Nephron (organoid): ENCODE measurements around the gene PLD1.

ENCODE experiments used
- H3K27ac Mint-ChIP-seq, 3 experiments: 2 replicates each; pipeline ENCODE4 v1.8.0; 2020; ENCODE audit warnings: mixed read lengths in 3 of 3, mild to moderate bottlenecking in 2 of 3, moderate library complexity in 1 of 3
- H3K27me3 Mint-ChIP-seq: 2 replicates; pipeline ENCODE4 v1.8.0; 2021; ENCODE audit warnings: low read depth, mild to moderate bottlenecking, moderate library complexity, mixed read lengths
- H3K36me3 Mint-ChIP-seq: 2 replicates; pipeline ENCODE4 v1.8.0; 2020; ENCODE audit warnings: low read depth, mixed read lengths
- H3K4me1 Mint-ChIP-seq: 2 replicates; pipeline ENCODE4 v1.8.0; 2020; ENCODE audit warnings: mixed read lengths
- H3K4me3 Mint-ChIP-seq, 3 experiments: 2 replicates each; pipeline ENCODE4 v1.8.0; 2020; ENCODE audit warnings: mild to moderate bottlenecking in 3 of 3, mixed read lengths in 3 of 3, moderate library complexity in 2 of 3
- H3K9me3 Mint-ChIP-seq: 2 replicates; pipeline ENCODE4 v1.8.0; 2020; ENCODE audit warnings: mixed read lengths
- TF ChIP-seq, protein P1 (sequence below), 3 experiments: fragments of 200-600 bp; sonication (generic); IDR thresholded peaks; one replicate each; pipeline ENCODE4 v1.5.0; 2021; ENCODE audit warnings: antibody characterized with exemption in 3 of 3; ENCODE audit not compliant: unreplicated experiment in 3 of 3

PLD1 gene

DNA sequence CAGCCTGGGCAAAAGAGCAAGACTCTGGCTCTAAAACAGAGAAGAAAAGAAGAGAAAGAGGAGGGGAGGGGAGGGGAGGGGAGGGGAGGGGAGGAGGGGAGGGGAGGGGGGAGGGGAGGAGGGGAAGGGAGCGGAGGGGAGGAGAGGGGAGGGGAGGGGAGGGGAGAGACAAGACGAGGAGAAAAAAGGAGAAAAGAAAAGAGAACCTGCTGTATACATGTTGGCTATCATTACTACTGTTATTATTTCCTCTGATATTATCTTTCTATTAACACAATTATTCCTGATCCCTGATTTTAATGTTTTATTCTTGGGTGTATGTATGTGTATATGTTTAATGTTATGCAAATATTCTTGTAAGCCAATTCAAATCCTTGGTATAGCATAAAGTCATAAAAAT lies 46.9 kb downstream of the PLD1 start:
- Mint-ChIP-seq H3K27me3 (no peaks in the 10 kb centered on the region), H3K4me1 (peaks cover 3% of the 10 kb centered on the region), H3K36me3 (no peaks in the 10 kb centered on the region), H3K4me3 (no peak overlapping the region), H3K9me3 (no peaks in the 10 kb centered on the region), H3K27ac (no peak overlapping the region)
- TF ChIP-seq, protein P1, sequence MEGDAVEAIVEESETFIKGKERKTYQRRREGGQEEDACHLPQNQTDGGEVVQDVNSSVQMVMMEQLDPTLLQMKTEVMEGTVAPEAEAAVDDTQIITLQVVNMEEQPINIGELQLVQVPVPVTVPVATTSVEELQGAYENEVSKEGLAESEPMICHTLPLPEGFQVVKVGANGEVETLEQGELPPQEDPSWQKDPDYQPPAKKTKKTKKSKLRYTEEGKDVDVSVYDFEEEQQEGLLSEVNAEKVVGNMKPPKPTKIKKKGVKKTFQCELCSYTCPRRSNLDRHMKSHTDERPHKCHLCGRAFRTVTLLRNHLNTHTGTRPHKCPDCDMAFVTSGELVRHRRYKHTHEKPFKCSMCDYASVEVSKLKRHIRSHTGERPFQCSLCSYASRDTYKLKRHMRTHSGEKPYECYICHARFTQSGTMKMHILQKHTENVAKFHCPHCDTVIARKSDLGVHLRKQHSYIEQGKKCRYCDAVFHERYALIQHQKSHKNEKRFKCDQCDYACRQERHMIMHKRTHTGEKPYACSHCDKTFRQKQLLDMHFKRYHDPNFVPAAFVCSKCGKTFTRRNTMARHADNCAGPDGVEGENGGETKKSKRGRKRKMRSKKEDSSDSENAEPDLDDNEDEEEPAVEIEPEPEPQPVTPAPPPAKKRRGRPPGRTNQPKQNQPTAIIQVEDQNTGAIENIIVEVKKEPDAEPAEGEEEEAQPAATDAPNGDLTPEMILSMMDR (IDR thresholded peaks at IDR 0.05; ENCODE audit: unreplicated experiment in 3 of 3): no peak

DNA sequence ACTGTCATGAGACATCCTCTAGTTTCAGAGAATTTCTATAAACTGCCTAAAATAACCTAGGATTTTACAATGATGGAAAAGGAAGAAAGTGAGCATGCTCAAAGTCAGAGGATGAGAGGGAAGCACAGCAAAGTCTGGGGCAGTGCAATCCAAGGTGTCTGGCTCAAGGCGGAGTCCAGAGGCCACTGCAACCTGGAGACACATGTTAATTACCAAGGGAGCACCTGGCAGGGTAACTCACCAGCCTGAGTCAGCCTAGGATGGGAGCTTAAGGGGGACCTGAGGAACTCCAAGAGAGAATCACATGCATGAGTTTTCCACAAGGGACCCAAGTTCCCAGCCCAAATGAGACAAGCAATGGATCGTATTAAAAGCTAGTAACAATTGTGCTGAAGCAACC lies 49.8 kb downstream of the PLD1 start:
- no peaks in the 10 kb centered on the region for H3K36me3 Mint-ChIP-seq
- no peaks in the 10 kb centered on the region for H3K27me3 Mint-ChIP-seq
- TF ChIP-seq, protein P1 (IDR thresholded peaks at IDR 0.05; ENCODE audit: unreplicated experiment in 3 of 3): no peak
- H3K9me3 Mint-ChIP-seq: no peaks in the 10 kb centered on the region
- no peaks in the 10 kb centered on the region for H3K4me1 Mint-ChIP-seq
- no peak overlapping the region for H3K27ac Mint-ChIP-seq
- H3K4me3 Mint-ChIP-seq: no peak overlapping the region

DNA sequence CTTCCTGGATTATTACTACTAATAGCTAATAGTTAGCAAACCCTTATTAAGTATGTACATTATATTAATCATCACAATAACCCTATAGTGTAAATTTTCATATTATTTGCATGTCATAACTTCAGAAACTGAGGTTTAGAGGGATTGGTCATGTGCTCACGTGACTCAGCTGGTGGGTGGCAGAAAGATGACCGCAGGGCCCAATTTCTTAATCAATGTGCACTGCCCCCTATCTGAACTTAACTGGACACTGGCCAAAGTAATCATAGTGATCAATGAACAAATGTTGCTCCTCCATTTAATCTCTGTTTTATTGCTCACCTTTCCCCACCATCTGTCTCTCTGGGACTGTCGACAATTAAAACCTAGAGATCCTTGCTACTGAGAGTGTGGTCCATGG lies 52.2 kb downstream of the PLD1 start:
- no peak overlapping the region for H3K4me3 Mint-ChIP-seq
- no peaks in the 10 kb centered on the region for H3K4me1 Mint-ChIP-seq
- H3K27ac Mint-ChIP-seq: no peak overlapping the region
- H3K27me3 Mint-ChIP-seq: no peaks in the 10 kb centered on the region
- TF ChIP-seq, protein P1 (IDR thresholded peaks at IDR 0.05; ENCODE audit: unreplicated experiment in 3 of 3): no peak
- no peaks in the 10 kb centered on the region for H3K9me3 Mint-ChIP-seq
- H3K36me3 Mint-ChIP-seq: no peaks in the 10 kb centered on the region

DNA sequence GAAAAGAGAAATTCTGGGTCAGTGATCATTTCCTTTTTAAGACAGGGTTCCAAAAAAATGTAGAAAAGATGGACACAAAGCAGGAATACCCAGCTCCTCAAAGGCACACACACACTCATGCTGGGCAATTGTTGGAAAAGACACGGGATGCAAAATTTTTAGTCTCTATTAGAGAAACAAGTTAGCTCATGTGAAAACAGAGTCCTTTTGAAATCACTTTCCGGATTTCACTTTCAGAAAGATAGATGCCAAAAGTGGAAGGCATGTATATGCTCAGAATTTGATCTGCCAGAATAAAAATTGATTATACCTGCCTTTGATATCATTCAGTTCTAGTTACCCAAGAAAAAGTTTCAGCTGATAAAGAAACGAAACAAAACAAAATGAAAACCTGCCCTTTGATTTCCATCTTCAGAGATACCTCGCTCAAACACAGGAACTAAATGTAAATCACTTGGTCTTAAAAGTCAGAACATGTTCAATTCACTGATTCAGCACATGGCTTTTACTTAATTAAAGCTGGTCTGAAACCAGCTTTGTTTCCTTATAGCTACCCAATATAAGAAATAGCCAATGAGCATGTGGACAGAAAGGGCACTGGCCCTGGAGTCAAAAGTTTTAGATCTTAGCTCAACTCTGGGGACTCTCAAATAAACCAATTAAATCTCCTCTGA lies 52.8 kb downstream of the PLD1 start:
- TF ChIP-seq, protein P1 (IDR thresholded peaks at IDR 0.05; ENCODE audit: unreplicated experiment in 3 of 3): no peak
- H3K36me3 Mint-ChIP-seq: no peaks in the 10 kb centered on the region
- no peak overlapping the region for H3K4me3 Mint-ChIP-seq
- H3K9me3 Mint-ChIP-seq: no peaks in the 10 kb centered on the region
- no peaks in the 10 kb centered on the region for H3K4me1 Mint-ChIP-seq
- H3K27ac Mint-ChIP-seq: no peak overlapping the region
- no peaks in the 10 kb centered on the region for H3K27me3 Mint-ChIP-seq

DNA sequence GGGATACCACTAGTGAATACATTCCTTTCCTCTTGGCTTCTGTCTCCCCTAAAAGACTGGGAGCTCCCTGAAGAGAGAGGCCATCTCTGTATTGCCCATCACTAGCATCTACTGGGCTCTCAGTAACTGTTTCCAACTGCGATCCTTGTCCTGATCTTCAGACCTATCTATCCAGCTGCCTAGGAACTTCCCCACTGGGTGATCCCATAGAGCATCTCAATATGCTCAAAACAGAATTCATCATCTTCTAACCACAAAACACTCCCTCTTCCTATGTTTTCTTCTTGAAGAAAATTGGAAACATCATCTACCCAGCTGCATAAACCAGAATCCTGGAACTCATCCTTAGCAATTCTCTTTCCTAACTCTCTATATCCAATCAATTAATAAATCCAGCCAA lies 54.6 kb downstream of the PLD1 start:
- Mint-ChIP-seq H3K4me3 (no peak overlapping the region), H3K27ac (no peak overlapping the region)

More for the DNA sequence above, 54.6 kb downstream of the PLD1 start:
- no peaks in the 10 kb centered on the region for H3K9me3 Mint-ChIP-seq
- TF ChIP-seq, protein P1 (IDR thresholded peaks at IDR 0.05; ENCODE audit: unreplicated experiment in 3 of 3): no peak
- H3K4me1 Mint-ChIP-seq: no peaks in the 10 kb centered on the region
- no peaks in the 10 kb centered on the region for H3K36me3 Mint-ChIP-seq
- no peaks in the 10 kb centered on the region for H3K27me3 Mint-ChIP-seq
